Measurements from ENCODE around the gene LLGL2.

LLGL2 gene

DNA sequence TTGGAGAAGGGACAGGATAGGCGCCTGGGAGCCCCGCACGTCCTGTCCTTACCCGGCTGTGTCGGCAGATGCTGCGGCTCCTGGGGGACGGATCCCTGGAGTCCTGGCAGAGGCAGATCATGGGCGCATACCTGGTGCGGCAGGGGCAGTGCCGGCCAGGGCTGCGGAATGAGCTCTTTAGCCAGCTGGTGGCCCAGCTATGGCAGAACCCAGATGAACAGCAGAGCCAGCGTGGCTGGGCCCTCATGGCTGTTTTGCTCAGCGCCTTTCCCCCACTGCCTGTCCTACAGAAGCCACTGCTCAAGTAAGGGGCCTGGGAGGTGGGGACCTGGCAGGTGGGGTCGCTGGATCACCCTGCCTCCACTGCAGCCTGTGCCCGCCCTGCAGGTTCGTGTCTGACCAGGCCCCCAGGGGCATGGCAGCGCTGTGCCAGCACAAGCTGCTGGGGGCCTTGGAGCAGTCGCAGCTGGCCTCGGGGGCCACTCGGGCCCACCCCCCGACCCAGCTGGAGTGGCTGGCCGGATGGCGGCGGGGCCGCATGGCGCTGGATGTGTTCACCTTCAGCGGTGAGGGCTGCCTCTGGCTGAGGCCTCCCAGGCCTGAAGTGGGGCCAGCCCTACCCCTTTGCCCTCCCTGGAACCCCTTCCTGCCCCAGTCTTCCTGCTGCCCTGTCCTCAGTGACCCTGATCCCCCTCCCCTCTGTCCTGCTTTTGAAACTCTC is 87.6 kb downstream of the LLGL2 start:
- CTCF ChIA-PET: interaction anchor here (0.7 to 3.5 kb wide), 3 partner anchors 12 to 20 kb away, joined by 3 to 12 read pairs (median 5); partner anchors contain the start of gene SMIM5
- POLR2A ChIA-PET: interaction anchor here (0.8 kb wide), 1 partner anchor 88 kb away, joined by 3 read pairs; the partner anchor contains the start of gene LLGL2

DNA sequence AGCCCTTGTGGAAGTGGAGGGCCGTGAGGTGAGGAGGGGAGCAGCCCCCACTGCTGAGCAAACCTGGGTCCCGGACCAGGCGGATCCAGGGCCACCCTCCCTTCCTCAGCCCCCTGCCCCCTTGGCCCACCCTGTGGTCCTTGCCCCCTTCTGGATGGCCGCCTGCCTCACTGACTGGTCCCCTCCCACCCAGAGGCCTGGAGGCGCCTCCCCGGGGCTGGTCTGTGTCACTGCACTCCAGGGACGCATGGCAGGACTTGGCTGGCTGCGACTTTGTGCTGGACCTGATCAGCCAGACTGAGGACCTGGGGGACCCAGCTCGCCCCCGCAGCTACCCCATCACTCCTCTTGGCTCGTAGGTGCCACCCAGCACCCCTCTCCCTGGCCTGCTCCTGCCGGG is 88.5 kb downstream of the LLGL2 start:
- TF ChIP-seq ARNT (IDR thresholded peaks at IDR 0.05) (no peak), CTBP1 (IDR thresholded peaks at IDR 0.05; ENCODE audit: borderline replicate concordance) (no peak), ELF4 (IDR thresholded peaks at IDR 0.05) (no peak), NFRKB (IDR thresholded peaks at IDR 0.05) (no peak), SUZ12 (IDR thresholded peaks at IDR 0.05) (no peak), ZNF384 (IDR thresholded peaks at IDR 0.05) (no peak), L3MBTL2 (conservative IDR thresholded peaks at IDR 0.05) (no peak), LEF1 (IDR thresholded peaks at IDR 0.05; ENCODE audit: borderline replicate concordance) (no peak), FOXM1 (IDR thresholded peaks at IDR 0.05; ENCODE audit: borderline replicate concordance) (no peak), FOXK2 (IDR thresholded peaks at IDR 0.05) (no peak), TARDBP (IDR thresholded peaks at IDR 0.05) (no peak), BHLHE40 (IDR thresholded peaks at IDR 0.05; ENCODE audit: borderline replicate concordance) (no peak), FOXA1 (IDR thresholded peaks at IDR 0.05) (no peak), HDGF (IDR thresholded peaks at IDR 0.05; ENCODE audit: borderline replicate concordance) (no peak), SP1 (IDR thresholded peaks at IDR 0.05) (no peak)
- TF ChIP-seq, protein P1, sequence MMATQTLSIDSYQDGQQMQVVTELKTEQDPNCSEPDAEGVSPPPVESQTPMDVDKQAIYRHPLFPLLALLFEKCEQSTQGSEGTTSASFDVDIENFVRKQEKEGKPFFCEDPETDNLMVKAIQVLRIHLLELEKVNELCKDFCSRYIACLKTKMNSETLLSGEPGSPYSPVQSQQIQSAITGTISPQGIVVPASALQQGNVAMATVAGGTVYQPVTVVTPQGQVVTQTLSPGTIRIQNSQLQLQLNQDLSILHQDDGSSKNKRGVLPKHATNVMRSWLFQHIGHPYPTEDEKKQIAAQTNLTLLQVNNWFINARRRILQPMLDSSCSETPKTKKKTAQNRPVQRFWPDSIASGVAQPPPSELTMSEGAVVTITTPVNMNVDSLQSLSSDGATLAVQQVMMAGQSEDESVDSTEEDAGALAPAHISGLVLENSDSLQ (IDR thresholded peaks at IDR 0.05): no peak
- peak; percentile 74 for DNase-seq (ENCODE audit: extremely low spot score)
- POLR2A ChIA-PET: no interaction called here
- CTCF ChIA-PET: interaction anchor here (1.4 kb wide), 1 partner anchor 17 kb away, joined by 5 read pairs; no protein-coding TSS in a partner anchor

More for the DNA sequence above, 87.6 kb downstream of the LLGL2 start:
- TF ChIP-seq ZNF384 (IDR thresholded peaks at IDR 0.05) (no peak), ARNT (IDR thresholded peaks at IDR 0.05) (no peak), SUZ12 (IDR thresholded peaks at IDR 0.05) (no peak), BHLHE40 (IDR thresholded peaks at IDR 0.05; ENCODE audit: borderline replicate concordance) (no peak), SP1 (IDR thresholded peaks at IDR 0.05) (no peak), CTBP1 (IDR thresholded peaks at IDR 0.05; ENCODE audit: borderline replicate concordance) (no peak), HDGF (IDR thresholded peaks at IDR 0.05; ENCODE audit: borderline replicate concordance) (no peak), TARDBP (IDR thresholded peaks at IDR 0.05) (no peak), FOXA1 (IDR thresholded peaks at IDR 0.05) (no peak), L3MBTL2 (conservative IDR thresholded peaks at IDR 0.05) (no peak), ELF4 (IDR thresholded peaks at IDR 0.05) (no peak), FOXK2 (IDR thresholded peaks at IDR 0.05) (no peak), LEF1 (IDR thresholded peaks at IDR 0.05; ENCODE audit: borderline replicate concordance) (no peak), FOXM1 (IDR thresholded peaks at IDR 0.05; ENCODE audit: borderline replicate concordance) (no peak), NFRKB (IDR thresholded peaks at IDR 0.05) (no peak)
- TF ChIP-seq, protein P1 (IDR thresholded peaks at IDR 0.05): no peak
- DNase-seq (ENCODE audit: extremely low spot score): no peak

DNA sequence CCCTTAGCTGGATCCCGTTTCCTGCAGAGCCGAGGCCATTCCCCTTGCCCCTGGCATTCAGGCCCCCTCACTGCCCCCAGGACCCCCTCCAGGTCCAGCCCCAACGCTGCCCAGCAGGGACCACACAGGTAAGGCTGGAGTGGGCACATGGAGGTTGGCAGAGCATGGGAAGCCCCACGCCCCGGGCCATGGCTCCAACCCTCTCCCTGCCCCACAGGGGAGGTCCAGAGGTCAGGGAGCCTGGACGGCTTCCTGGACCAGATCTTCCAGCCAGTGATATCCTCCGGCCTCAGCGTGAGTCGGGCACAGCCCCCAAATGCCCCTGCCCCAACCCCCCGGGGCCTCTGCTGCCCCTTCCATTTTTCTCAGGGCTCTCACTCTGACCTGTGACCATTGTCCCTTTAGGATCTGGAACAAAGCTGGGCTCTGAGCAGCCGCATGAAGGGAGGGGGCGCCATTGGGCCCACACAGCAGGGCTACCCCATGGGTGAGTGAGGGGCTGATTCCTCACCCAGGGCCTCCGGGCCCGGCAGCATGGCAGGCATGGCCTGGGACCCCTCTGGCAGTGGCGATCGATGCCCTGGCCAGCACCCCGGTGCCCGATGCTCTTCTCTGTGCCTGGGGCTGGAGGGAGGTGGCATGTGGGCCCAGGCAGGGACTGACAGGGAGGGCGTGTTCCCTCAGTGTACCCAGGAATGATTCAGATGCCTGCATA is 89.2 kb downstream of the LLGL2 start:
- POLR2A ChIA-PET: no interaction called here
- TF ChIP-seq BHLHE40 (IDR thresholded peaks at IDR 0.05; ENCODE audit: borderline replicate concordance): no peak
- TF ChIP-seq L3MBTL2 (conservative IDR thresholded peaks at IDR 0.05): no peak
- TF ChIP-seq FOXA1 (IDR thresholded peaks at IDR 0.05): no peak
- no peak for TF ChIP-seq TARDBP (IDR thresholded peaks at IDR 0.05)
- TF ChIP-seq, protein P1 (IDR thresholded peaks at IDR 0.05): no peak
- TF ChIP-seq SP1 (IDR thresholded peaks at IDR 0.05): no peak
- CTCF ChIA-PET: interaction anchor here (1.4 to 1.6 kb wide), 2 partner anchors 13 to 18 kb away, joined by 5 read pairs; no protein-coding TSS in a partner anchor
- DNase-seq (ENCODE audit: extremely low spot score): no peak

DNA sequence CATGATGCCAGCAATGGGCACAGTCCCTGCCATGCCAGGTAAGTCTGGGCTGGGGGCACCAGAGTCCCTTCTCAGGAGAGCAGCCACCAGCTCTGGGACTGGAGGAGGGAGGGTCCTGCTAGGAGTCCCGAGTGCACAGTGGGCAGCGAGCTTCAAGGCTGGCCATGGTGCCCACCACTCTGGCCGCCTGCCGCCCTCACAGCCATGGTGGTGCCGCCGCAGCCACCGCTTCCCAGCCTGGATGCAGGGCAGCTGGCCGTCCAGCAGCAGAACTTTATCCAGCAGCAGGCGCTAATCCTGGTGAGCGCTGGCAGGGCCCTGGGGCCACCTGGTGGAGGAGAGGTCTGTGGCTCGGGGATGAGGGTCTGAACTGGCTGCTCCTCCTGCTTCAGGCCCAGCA is 89.8 kb downstream of the LLGL2 start:
- POLR2A ChIA-PET: no interaction called here
- no peak for DNase-seq (ENCODE audit: extremely low spot score)
- TF ChIP-seq CTBP1 (IDR thresholded peaks at IDR 0.05; ENCODE audit: borderline replicate concordance) (no peak), FOXK2 (IDR thresholded peaks at IDR 0.05) (no peak), ELF4 (IDR thresholded peaks at IDR 0.05) (no peak), HDGF (IDR thresholded peaks at IDR 0.05; ENCODE audit: borderline replicate concordance) (no peak)
- CTCF ChIA-PET: interaction anchor here (1.6 to 2.4 kb wide), 2 partner anchors 10 to 14 kb away, joined by 5 to 12 read pairs; no protein-coding TSS in a partner anchor

DNA sequence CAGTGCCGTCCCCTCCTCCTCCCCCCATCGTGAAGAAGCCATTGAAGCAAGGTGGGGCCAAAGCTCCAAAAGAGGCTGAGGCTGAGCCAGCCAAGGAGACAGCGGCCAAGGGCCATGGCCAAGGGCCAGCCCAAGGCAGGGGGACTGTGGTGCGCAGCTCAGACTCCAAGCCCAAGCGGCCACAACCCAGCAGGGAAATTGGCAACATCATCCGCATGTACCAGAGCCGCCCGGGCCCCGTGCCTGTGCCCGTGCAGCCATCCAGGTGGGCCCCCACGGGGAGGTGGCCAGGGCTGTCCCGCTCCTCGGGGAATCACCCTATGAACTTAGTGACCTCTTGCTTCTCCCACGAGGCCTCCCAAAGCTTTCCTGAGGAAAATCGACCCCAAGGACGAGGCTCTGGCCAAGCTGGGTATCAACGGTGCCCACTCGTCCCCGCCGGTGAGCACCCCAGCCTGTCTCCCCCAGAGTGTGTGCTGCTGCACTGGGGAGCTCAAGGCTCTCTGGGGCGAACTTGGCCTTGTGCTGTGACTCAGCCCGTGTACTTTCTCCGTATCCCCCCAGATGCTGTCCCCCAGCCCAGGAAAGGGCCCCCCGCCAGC is 91.1 kb downstream of the LLGL2 start:
- no peak for TF ChIP-seq FOXA1 (IDR thresholded peaks at IDR 0.05)
- no peak for TF ChIP-seq CTBP1 (IDR thresholded peaks at IDR 0.05; ENCODE audit: borderline replicate concordance)
- no peak for TF ChIP-seq TARDBP (IDR thresholded peaks at IDR 0.05)
- TF ChIP-seq SUZ12 (IDR thresholded peaks at IDR 0.05): no peak
- no peak for TF ChIP-seq ARNT (IDR thresholded peaks at IDR 0.05)
- no peak for TF ChIP-seq BHLHE40 (IDR thresholded peaks at IDR 0.05; ENCODE audit: borderline replicate concordance)
- no peak for TF ChIP-seq ELF4 (IDR thresholded peaks at IDR 0.05)
- TF ChIP-seq NFRKB (IDR thresholded peaks at IDR 0.05): no peak
- no peak for TF ChIP-seq SP1 (IDR thresholded peaks at IDR 0.05)
- CTCF ChIA-PET: interaction anchor here (2.3 to 2.6 kb wide), 3 partner anchors 9 to 17 kb away, joined by 12 to 15 read pairs (median 13); partner anchors contain the start of gene SMIM5
- POLR2A ChIA-PET: interaction anchor here (0.7 kb wide), 1 partner anchor 452 kb away, joined by 3 read pairs; no protein-coding TSS in a partner anchor

More for the DNA sequence above, 91.1 kb downstream of the LLGL2 start:
- no peak for DNase-seq (ENCODE audit: extremely low spot score)

Measured in HEK293T (cell line).